Neural cell (in vitro differentiated cells): Measurements from ENCODE around the gene KRT12.

Experiments used
- EP300 ChIP-seq: fragments of 450-650 bp; conservative IDR thresholded peaks from 2 replicates; pipeline ENCODE4 v1.6.1; 2014; ENCODE audit warnings: antibody characterized with exemption, mild to moderate bottlenecking, moderate library complexity; ENCODE audit not compliant: poor library complexity, severe bottlenecking
- POLR2AphosphoS5 ChIP-seq: IDR thresholded peaks from 2 replicates; pipeline ENCODE4 v1.6.1; 2012
- TAF1 ChIP-seq: IDR thresholded peaks from 2 replicates; pipeline ENCODE4 v1.6.1; 2012; ENCODE audit warnings: low read depth
- TF ChIP-seq, protein P1 (sequence below): fragments of 450-650 bp; IDR thresholded peaks from 2 replicates; pipeline ENCODE4 v1.5.1; 2014; ENCODE audit warnings: antibody characterized with exemption, mild to moderate bottlenecking, moderate library complexity; ENCODE audit not compliant: poor library complexity, severe bottlenecking
- TF ChIP-seq, protein P2 (sequence below): IDR thresholded peaks from 2 replicates; pipeline ENCODE4 v1.6.1; 2012; ENCODE audit warnings: borderline replicate concordance

DNA sequence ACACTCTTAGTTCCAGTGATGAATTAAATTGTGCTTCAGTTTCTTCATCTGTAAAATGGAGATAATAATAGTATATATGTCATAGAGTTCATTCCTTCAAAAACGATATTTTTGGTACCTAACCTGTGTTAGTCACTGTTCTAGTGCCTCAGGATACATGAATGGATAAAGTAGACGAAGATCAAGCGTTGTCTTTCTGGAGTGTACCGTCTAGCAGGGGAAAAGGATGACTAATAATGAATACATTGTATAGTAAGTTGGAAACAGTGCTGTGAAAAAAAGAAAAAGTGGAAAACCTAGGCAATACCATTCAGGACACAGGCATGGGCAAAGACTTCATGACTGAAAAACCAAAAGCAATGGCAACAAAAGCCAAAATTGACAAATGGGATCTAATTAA, 53.2 kb downstream of the KRT12 start:
- TF ChIP-seq, protein P1, sequence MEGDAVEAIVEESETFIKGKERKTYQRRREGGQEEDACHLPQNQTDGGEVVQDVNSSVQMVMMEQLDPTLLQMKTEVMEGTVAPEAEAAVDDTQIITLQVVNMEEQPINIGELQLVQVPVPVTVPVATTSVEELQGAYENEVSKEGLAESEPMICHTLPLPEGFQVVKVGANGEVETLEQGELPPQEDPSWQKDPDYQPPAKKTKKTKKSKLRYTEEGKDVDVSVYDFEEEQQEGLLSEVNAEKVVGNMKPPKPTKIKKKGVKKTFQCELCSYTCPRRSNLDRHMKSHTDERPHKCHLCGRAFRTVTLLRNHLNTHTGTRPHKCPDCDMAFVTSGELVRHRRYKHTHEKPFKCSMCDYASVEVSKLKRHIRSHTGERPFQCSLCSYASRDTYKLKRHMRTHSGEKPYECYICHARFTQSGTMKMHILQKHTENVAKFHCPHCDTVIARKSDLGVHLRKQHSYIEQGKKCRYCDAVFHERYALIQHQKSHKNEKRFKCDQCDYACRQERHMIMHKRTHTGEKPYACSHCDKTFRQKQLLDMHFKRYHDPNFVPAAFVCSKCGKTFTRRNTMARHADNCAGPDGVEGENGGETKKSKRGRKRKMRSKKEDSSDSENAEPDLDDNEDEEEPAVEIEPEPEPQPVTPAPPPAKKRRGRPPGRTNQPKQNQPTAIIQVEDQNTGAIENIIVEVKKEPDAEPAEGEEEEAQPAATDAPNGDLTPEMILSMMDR: no peak
- TF ChIP-seq EP300 (no peak), POLR2AphosphoS5 (no peak), TAF1 (no peak)
- TF ChIP-seq, protein P2, sequence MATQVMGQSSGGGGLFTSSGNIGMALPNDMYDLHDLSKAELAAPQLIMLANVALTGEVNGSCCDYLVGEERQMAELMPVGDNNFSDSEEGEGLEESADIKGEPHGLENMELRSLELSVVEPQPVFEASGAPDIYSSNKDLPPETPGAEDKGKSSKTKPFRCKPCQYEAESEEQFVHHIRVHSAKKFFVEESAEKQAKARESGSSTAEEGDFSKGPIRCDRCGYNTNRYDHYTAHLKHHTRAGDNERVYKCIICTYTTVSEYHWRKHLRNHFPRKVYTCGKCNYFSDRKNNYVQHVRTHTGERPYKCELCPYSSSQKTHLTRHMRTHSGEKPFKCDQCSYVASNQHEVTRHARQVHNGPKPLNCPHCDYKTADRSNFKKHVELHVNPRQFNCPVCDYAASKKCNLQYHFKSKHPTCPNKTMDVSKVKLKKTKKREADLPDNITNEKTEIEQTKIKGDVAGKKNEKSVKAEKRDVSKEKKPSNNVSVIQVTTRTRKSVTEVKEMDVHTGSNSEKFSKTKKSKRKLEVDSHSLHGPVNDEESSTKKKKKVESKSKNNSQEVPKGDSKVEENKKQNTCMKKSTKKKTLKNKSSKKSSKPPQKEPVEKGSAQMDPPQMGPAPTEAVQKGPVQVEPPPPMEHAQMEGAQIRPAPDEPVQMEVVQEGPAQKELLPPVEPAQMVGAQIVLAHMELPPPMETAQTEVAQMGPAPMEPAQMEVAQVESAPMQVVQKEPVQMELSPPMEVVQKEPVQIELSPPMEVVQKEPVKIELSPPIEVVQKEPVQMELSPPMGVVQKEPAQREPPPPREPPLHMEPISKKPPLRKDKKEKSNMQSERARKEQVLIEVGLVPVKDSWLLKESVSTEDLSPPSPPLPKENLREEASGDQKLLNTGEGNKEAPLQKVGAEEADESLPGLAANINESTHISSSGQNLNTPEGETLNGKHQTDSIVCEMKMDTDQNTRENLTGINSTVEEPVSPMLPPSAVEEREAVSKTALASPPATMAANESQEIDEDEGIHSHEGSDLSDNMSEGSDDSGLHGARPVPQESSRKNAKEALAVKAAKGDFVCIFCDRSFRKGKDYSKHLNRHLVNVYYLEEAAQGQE: no peak
